GM12875 (cell line): ENCODE data around the gene ANKMY1.

Source experiments
- H3K4me3 ChIP-seq: one replicate; pipeline ENCODE4 v1.5.1; 2011; ENCODE audit warnings: low read depth, low read length, control low read depth
- TF ChIP-seq, protein P1 (sequence below): IDR thresholded peaks from 2 replicates; pipeline ENCODE4 v1.5.1; 2011; ENCODE audit warnings: low read depth, mild to moderate bottlenecking, control low read depth, inconsistent platforms, low read length, moderate library complexity, borderline replicate concordance; ENCODE audit not compliant: insufficient read depth

ANKMY1 gene

DNA sequence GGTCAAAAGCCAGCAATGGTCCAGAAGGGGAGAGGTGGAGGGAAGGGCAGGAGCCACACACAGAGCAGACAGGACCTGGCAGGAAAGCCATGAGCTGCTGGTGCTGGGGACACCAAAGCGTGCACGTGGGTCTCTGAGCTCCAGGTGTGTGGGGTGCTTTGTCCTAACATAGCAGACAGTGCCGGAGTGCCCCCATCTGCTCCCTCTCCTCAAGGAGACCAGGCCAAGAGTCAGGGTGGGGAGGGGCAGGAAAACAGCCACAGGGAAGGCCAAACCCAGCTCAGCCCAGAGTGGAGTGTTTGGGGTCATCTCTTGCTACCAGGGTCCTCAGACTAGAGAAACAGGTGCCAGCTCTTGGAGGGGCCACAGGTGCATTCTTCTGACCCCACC, 126.5 kb downstream of the ANKMY1 start:
- H3K4me3 ChIP-seq, result no peak overlapping the region

DNA sequence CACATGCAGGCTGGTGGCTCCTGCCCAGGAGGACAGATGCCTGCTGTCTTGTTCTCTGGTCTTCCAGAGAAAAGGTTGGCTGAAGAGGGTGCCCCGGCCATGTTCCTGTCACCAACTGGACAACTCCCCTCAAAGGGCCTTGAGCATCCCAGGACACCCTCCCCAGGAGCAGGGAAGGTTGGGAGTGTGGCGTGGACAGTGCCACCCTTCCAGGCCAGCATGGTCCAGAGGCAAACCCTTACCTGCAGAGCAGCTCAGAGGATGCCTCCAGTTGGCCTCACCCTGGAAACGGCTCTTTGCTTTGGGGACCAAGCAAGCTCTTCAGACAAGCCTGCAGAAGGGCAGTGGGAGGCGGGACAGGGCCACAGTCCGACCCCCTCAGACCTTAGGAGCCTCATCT, 127.2 kb downstream of the ANKMY1 start:
- no peak overlapping the region for H3K4me3 ChIP-seq
- TF ChIP-seq, protein P1, sequence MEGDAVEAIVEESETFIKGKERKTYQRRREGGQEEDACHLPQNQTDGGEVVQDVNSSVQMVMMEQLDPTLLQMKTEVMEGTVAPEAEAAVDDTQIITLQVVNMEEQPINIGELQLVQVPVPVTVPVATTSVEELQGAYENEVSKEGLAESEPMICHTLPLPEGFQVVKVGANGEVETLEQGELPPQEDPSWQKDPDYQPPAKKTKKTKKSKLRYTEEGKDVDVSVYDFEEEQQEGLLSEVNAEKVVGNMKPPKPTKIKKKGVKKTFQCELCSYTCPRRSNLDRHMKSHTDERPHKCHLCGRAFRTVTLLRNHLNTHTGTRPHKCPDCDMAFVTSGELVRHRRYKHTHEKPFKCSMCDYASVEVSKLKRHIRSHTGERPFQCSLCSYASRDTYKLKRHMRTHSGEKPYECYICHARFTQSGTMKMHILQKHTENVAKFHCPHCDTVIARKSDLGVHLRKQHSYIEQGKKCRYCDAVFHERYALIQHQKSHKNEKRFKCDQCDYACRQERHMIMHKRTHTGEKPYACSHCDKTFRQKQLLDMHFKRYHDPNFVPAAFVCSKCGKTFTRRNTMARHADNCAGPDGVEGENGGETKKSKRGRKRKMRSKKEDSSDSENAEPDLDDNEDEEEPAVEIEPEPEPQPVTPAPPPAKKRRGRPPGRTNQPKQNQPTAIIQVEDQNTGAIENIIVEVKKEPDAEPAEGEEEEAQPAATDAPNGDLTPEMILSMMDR, result no peak

More for the DNA sequence above, 126.5 kb downstream of the ANKMY1 start:
- TF ChIP-seq, protein P1, result no peak

DNA sequence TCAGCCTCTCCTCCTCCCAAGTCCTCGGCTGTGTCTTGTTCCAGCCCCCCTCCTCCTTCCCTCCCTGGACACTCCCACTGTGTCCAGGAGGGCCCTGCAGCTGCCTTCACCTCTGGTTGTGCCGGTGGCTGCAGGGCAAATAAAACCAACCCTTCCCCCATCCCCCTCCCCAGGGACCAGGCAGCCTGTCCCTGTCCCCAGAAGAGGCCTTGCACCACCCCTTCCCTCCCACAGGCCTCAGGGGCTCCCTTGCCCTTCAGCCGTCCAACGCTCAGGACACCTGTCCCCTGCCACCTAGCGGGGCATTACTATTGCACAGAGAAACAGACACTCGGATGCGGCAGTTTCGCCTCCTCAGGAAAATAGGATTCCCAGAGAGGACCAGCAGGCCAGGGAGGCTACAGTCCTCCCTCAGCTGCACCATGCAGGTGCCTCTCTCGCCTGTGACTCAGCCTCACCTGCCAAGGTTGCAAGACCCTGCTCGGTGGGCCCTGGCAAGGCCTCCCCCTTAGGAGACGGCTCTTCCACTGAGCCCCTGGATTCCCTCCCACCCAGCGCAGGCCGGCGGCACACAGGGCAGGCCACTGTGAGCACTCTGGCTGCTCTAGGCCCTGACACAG, 127.8 kb downstream of the ANKMY1 start:
- H3K4me3 ChIP-seq, result no peak overlapping the region
- TF ChIP-seq, protein P1, result no peak
